ENCODE results near the gene PCDHGB6. TPM values are rescaled to one million over a fixed set of nuclear protein-coding genes. Genes with fewer than 3 reads are reported as not detected.
"Not testable (repeated sequence)": the region's sequence is repeated elsewhere in the genome, so short reads cannot be mapped to it uniquely, and the experiment has no call there.

The PCDHGB6 gene
- 1.1 TPM for polyA plus RNA-seq (2012; ENCODE audit: insufficient read depth, insufficient read length, low read depth)

DNA sequence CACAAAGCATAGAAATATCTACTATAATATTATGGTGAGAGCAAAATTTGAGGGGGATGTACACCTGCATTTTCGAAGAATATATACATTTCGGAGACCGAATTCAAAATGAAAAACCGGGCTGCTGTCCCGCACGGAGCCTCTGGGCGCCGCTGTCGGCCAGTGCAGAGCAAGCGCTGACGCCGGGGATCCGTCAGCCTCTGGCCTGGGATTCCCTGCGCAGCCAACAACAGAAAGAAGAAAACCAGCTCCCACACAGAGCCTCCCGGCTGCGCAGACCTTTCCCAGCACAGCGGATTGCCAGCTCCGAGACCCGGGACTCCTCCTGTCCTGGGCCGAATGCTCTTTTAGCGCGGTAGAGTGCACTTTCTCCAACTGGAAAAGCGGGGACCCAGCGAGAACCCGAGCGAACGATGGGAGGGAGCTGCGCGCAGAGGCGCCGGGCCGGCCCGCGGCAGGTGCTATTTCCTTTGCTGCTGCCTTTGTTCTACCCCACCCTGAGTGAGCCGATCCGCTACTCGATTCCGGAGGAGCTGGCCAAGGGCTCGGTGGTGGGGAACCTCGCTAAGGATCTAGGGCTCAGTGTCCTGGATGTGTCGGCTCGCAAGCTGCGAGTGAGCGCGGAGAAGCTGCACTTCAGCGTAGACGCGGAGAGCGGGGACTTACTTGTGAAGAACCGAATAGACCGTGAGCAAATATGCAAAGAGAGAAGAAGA lies at the start of gene PCDHGB6:
Gene PCDHGB6, plus strand, starts transcription at position 232 of the 716 bp plus-strand sequence. Its CDS starts 182 bp downstream, at position 414.
- H3K27me3 ChIP-seq; H3K4me3 ChIP-seq (ENCODE audit: low read depth, low read length); DNase-seq; H3K4me1 ChIP-seq; H3K36me3 ChIP-seq; H3K9me3 ChIP-seq: not testable (repeated sequence)
- TF ChIP-seq, protein P1, sequence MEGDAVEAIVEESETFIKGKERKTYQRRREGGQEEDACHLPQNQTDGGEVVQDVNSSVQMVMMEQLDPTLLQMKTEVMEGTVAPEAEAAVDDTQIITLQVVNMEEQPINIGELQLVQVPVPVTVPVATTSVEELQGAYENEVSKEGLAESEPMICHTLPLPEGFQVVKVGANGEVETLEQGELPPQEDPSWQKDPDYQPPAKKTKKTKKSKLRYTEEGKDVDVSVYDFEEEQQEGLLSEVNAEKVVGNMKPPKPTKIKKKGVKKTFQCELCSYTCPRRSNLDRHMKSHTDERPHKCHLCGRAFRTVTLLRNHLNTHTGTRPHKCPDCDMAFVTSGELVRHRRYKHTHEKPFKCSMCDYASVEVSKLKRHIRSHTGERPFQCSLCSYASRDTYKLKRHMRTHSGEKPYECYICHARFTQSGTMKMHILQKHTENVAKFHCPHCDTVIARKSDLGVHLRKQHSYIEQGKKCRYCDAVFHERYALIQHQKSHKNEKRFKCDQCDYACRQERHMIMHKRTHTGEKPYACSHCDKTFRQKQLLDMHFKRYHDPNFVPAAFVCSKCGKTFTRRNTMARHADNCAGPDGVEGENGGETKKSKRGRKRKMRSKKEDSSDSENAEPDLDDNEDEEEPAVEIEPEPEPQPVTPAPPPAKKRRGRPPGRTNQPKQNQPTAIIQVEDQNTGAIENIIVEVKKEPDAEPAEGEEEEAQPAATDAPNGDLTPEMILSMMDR (IDR thresholded peaks at IDR 0.05; ENCODE audit: low read depth, low read length): peak; percentile 19; the same call in 1 of the 2 replicates

DNA sequence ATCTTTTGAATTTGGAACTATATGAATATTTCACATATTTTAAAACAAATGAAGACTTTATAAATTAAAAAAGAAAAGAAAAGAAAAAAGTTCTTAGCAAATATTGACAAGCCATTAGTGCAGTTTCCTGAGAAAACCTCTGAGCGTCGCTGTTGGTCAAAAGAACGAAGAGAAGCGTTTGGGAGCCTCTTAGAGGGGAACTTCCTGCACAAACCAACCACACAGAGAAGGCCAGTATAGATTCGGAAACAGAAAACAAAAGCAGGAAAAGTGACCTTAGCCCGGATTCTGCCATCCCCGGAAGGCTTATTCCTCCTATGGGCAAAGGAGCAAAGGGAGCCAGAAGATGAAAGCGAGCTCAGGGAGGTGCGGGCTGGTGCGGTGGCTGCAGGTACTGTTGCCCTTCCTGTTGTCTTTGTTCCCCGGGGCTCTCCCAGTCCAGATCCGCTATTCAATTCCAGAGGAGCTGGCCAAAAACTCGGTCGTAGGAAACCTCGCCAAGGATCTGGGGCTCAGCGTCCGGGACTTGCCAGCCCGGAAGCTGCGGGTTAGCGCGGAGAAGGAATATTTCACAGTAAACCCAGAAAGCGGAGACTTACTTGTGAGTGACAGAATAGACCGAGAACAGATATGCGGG lies 47.9 kb upstream of the PCDHGB6 start, which contains the start of gene PCDHGB2:
Gene PCDHGB2, plus strand, starts transcription at position 205 of the 637 bp plus-strand sequence. Its CDS starts 142 bp downstream, at position 347.
- H3K9me3 ChIP-seq: peaks cover 12% of the 10 kb centered on the region
- no peak for DNase-seq
- H3K27me3 ChIP-seq: no peaks in the 10 kb centered on the region
- no peak within 1 kb of the TSS for H3K4me3 ChIP-seq (ENCODE audit: low read depth, low read length)
- no peaks in the 10 kb centered on the region for H3K4me1 ChIP-seq
- H3K36me3 ChIP-seq: peaks cover 58% of the 10 kb centered on the region
- TF ChIP-seq, protein P1 (IDR thresholded peaks at IDR 0.05; ENCODE audit: low read depth, low read length): peak; percentile 54

DNA sequence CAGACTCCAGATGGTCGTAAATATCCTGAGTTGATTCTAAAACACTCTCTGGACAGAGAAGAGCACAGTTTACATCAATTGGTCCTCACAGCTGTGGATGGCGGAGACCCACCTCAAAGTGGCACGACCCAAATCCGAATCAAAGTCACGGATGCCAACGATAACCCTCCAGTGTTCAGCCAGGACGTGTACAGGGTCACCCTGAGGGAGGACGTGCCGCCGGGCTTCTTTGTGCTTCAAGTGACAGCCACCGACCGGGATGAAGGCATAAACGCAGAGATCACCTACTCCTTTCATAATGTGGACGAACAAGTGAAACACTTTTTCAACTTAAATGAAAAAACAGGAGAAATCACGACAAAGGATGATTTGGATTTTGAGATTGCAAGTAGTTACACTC lies 47.1 kb upstream of the PCDHGB6 start:
- H3K9me3 ChIP-seq: peaks cover 7% of the 10 kb centered on the region
- no peaks in the 10 kb centered on the region for H3K27me3 ChIP-seq
- H3K4me1 ChIP-seq: no peaks in the 10 kb centered on the region
- no peak for DNase-seq
- TF ChIP-seq, protein P1 (IDR thresholded peaks at IDR 0.05; ENCODE audit: low read depth, low read length): no peak
- no peak overlapping the region for H3K4me3 ChIP-seq (ENCODE audit: low read depth, low read length)
- peaks cover 56% of the 10 kb centered on the region for H3K36me3 ChIP-seq

DNA sequence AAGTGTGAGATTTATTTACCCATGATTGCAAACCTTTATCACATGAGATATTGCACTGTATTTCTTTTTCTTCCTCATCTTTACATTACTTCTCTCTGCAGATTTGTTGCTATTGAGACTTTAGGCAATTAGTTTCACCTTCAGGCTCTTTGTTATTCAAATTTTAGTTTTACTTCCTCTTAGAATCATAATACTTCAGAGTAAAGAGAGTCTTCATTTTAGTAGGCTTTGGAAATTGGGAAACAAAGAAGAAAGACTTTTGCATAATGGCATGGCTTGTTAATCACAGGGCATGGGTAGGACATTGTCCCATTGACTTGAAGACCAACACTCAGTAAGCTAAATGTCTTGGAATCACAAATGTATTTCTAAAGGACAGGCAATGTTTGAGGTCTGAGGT lies 45.1 kb upstream of the PCDHGB6 start:
- Histone ChIP-seq H3K36me3 (peaks cover 44% of the 10 kb centered on the region), H3K9me3 (peaks cover 5% of the 10 kb centered on the region), H3K27me3 (no peaks in the 10 kb centered on the region), H3K4me1 (no peaks in the 10 kb centered on the region), H3K4me3 (ENCODE audit: low read depth, low read length) (no peak overlapping the region)
- no peak for DNase-seq
- TF ChIP-seq, protein P1 (IDR thresholded peaks at IDR 0.05; ENCODE audit: low read depth, low read length): no peak

DNA sequence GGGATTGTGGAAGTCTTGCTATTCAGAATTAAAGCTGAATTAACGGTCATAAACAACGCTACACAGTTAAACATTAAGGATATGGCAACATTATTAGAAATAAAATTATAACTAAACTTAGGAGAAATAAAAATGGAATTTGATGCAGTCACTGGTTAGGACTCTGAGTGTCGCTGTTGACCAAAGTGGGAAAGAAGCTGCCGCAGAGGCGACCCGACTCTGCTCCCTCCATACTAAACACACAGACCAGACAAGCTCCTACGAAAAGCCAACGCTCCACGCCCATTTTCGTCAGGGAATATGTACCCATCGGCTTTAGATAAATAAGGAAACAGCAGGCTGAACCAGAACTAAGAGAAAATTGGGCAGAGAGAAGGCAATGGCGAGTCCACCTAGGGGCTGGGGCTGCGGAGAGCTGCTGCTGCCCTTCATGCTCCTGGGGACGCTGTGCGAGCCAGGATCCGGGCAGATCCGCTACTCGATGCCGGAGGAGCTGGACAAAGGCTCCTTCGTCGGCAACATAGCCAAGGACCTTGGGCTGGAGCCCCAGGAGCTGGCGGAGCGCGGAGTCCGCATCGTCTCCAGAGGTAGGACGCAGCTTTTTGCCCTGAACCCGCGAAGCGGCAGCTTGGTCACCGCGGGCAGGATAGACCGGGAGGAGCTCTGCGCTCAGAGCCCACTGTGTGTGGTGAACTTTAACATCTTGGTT lies 43.7 kb upstream of the PCDHGB6 start, which contains the start of gene PCDHGA5:
Gene PCDHGA5, plus strand, starts transcription at position 211 of the 709 bp plus-strand sequence. Its CDS starts 169 bp downstream, at position 380.
- Histone ChIP-seq H3K9me3 (no peaks in the 10 kb centered on the region; the same call in none of the 2 replicates), H3K27me3 (no peaks in the 10 kb centered on the region), H3K4me3 (ENCODE audit: low read depth, low read length) (no peak within 1 kb of the TSS), H3K4me1 (no peaks in the 10 kb centered on the region), H3K36me3 (peaks cover 42% of the 10 kb centered on the region)
- TF ChIP-seq, protein P1 (IDR thresholded peaks at IDR 0.05; ENCODE audit: low read depth, low read length): 0 out of 2 replicates have a peak, but pooled peaks have one; percentile 6
- no peak for DNase-seq

Data from BE2C (cell line).